ENCODE measurements around the gene ADAM10.

DNA sequence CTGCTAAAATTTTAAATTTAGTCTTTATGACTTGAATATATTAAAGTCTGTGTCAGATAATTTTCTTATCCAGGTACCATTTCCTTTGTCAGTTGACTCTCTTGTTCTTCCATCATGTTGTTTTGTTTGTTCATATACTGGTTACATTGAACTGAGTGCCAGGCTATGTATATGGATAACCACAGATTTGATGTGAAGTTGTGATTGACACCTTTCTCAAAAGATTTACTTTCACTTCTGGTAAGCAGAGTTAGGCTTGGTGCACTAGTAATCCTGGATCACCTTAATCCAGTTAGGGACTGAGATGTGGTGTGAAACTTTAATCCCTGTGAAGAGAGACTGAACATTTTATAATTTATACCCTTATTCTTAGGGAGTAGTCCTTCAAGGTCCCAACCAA, 99.4 kb downstream of the ADAM10 start:
- TF ChIP-seq, protein P1, sequence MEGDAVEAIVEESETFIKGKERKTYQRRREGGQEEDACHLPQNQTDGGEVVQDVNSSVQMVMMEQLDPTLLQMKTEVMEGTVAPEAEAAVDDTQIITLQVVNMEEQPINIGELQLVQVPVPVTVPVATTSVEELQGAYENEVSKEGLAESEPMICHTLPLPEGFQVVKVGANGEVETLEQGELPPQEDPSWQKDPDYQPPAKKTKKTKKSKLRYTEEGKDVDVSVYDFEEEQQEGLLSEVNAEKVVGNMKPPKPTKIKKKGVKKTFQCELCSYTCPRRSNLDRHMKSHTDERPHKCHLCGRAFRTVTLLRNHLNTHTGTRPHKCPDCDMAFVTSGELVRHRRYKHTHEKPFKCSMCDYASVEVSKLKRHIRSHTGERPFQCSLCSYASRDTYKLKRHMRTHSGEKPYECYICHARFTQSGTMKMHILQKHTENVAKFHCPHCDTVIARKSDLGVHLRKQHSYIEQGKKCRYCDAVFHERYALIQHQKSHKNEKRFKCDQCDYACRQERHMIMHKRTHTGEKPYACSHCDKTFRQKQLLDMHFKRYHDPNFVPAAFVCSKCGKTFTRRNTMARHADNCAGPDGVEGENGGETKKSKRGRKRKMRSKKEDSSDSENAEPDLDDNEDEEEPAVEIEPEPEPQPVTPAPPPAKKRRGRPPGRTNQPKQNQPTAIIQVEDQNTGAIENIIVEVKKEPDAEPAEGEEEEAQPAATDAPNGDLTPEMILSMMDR (IDR thresholded peaks at IDR 0.05) = no peak
- TF ChIP-seq POLR2A (IDR thresholded peaks at IDR 0.05) (no peak), POLR2AphosphoS5 (IDR thresholded peaks at IDR 0.05) (no peak)
